Calu3 (cell line): ENCODE data around the gene NOD1. TPM values are rescaled to one million over a fixed set of nuclear protein-coding genes. Genes with fewer than 3 reads are reported as not detected.

Source experiments
- BruUV-seq: library from RNA; stranded (reverse); fragments of 400-500 nt; replicated peaks from 2 replicates; lab custom pipeline; 2021; lab: Mats Ljungman, UMichigan
- CTCF ChIA-PET: fragments of 300-600 bp; sonication (Branson Sonifier 250); formaldehyde crosslinking; loops from one replicate; lab custom pipeline; 2022; ENCODE audit warnings: antibody characterized with exemption; lab: Charles Lee
- DNase-seq: peaks from one replicate; pipeline ENCODE4 v3.0.0; 2022
- H3K27ac Mint-ChIP-seq: one replicate; pipeline ENCODE4 v1.8.0; 2022; ENCODE audit warnings: mixed read lengths; ENCODE audit not compliant: unreplicated experiment
- H3K27me3 Mint-ChIP-seq: one replicate; pipeline ENCODE4 v1.8.0; 2022; ENCODE audit warnings: mixed read lengths; ENCODE audit not compliant: unreplicated experiment
- H3K36me3 Mint-ChIP-seq: one replicate; pipeline ENCODE4 v1.8.0; 2022; ENCODE audit warnings: mild to moderate bottlenecking, moderate library complexity, mixed read lengths; ENCODE audit not compliant: insufficient read depth, unreplicated experiment
- H3K4me1 Mint-ChIP-seq: one replicate; pipeline ENCODE4 v1.8.0; 2022; ENCODE audit warnings: mild to moderate bottlenecking, low read depth, mixed read lengths; ENCODE audit not compliant: unreplicated experiment
- H3K4me3 Mint-ChIP-seq: one replicate; pipeline ENCODE4 v1.8.0; 2022; ENCODE audit warnings: mild to moderate bottlenecking, low read depth, moderate library complexity, mixed read lengths; ENCODE audit not compliant: unreplicated experiment
- H3K9me3 Mint-ChIP-seq: one replicate; pipeline ENCODE4 v1.8.0; 2022; ENCODE audit warnings: low read depth, mixed read lengths; ENCODE audit not compliant: unreplicated experiment
- CTCF ChIP-seq: fragments of 200-600 bp; IDR thresholded peaks from one replicate; pipeline ENCODE4 v1.8.0; 2022; ENCODE audit warnings: antibody characterized with exemption; ENCODE audit not compliant: unreplicated experiment
- intact Hi-C: fragments of 100-400 bp; cut with micrococcal nuclease; formaldehyde crosslinking; loops from one replicate; pipeline ENCODE4 v1.10.0; 2022; ENCODE audit not compliant: unreplicated experiment
- total RNA-seq: library from RNA; stranded (reverse); gene quantifications from 2 replicates; pipeline ENCODE4 v1.2.3, GENCODE V29; 2022

The NOD1 gene
- total RNA-seq, 1 experiment from 2014 or later, result 11.7 TPM

- Mint-ChIP-seq H3K36me3 (peaks cover 12% of the 10 kb centered on the region), H3K4me1 (peaks cover 10% of the 10 kb centered on the region), H3K9me3 (no peaks in the 10 kb centered on the region), H3K27ac (no peak overlapping the region), H3K27me3 (no peaks in the 10 kb centered on the region), H3K4me3 (no peak overlapping the region)
- DNase-seq, result no peak
- no peak for TF ChIP-seq CTCF
- intact Hi-C loops, result no loop called here
- no TSS peak for BruUV-seq
- CTCF ChIA-PET, result no interaction called here
Measured at GRCh38 chr7:30473903-30474302, 4.7 kb downstream of the NOD1 start.

DNA sequence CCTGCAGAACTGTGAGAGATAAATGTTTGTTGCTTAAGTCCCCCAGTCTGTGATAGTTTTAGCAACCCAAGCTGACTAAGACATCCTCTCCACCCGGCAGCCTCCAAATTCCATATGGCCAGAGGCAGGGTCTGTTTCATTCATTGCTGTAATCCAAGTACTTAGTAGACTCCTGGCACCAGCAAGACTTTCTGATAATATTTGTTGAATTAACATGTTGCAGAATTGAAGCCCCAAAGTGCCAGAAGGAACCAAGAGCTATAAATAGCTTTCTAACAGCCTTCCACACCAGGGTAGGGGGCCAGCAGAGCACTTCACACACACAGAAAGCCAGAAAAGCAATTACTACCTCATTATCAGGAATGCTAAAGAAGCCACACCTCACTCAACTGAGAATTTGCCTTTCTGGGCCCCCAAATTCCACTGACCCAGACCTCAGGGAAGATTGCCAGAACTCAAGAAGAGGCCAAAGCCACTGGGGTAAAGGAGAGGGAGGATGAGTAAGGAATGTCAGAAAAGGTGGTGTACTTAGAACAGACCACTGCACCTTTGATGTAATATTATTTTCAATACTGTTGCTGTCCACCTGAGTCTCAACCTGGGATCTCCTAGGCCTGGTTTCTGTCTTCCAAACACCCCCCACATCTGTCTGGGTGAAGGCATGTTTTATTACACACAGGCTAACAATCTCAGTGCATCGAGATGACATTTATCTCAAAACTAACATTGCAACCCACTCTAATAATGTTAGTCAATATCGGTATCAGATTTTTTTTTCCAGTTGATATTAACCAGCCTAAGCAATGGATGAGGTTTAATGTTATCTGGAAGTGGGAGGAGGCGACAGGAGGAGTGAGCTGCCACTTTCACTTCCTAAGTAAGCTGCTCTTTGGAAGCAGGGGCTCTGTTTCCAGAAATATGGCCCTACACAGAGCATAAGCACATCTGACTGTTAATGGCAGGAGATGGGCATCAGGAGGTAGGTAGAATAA, 5.5 kb downstream of the NOD1 start:
- CTCF ChIA-PET, result no interaction called here
- H3K4me1 Mint-ChIP-seq, result peaks cover 11% of the 10 kb centered on the region
- DNase-seq, result no peak
- no peak for TF ChIP-seq CTCF
- H3K27ac Mint-ChIP-seq, result no peak overlapping the region
- no peak overlapping the region for H3K4me3 Mint-ChIP-seq
- H3K27me3 Mint-ChIP-seq, result no peaks in the 10 kb centered on the region
- intact Hi-C loops, result no loop called here
- no TSS peak for BruUV-seq
- H3K9me3 Mint-ChIP-seq, result no peaks in the 10 kb centered on the region
- H3K36me3 Mint-ChIP-seq, result peaks cover 4% of the 10 kb centered on the region

GRCh38 chr7:30472081-30472783, 6.4 kb downstream of the NOD1 start:
- Mint-ChIP-seq H3K27ac (no peak overlapping the region), H3K36me3 (no peaks in the 10 kb centered on the region), H3K4me3 (no peak overlapping the region), H3K27me3 (no peaks in the 10 kb centered on the region), H3K9me3 (no peaks in the 10 kb centered on the region), H3K4me1 (peaks cover 11% of the 10 kb centered on the region)
- no TSS peak for BruUV-seq
- no peak for DNase-seq
- intact Hi-C loops, result no loop called here
- TF ChIP-seq CTCF, result no peak
- CTCF ChIA-PET, result no interaction called here

- H3K9me3 Mint-ChIP-seq, result no peaks in the 10 kb centered on the region
- intact Hi-C loops, result no loop called here
- no peak for TF ChIP-seq CTCF
- H3K36me3 Mint-ChIP-seq, result no peaks in the 10 kb centered on the region
- H3K4me3 Mint-ChIP-seq, result no peak overlapping the region
- no TSS peak for BruUV-seq
- no peak overlapping the region for H3K27ac Mint-ChIP-seq
- no peaks in the 10 kb centered on the region for H3K27me3 Mint-ChIP-seq
- no peak for DNase-seq
- CTCF ChIA-PET, result no interaction called here
- H3K4me1 Mint-ChIP-seq, result peaks cover 11% of the 10 kb centered on the region
Measured at GRCh38 chr7:30471205-30471604, 7.4 kb downstream of the NOD1 start.
